PC-9 (cell line): Measurements from ENCODE around the gene ADAMTS13.

Experiments used
- CTCF ChIP-seq: fragments of 200-600 bp; sonication (generic); conservative IDR thresholded peaks from 2 replicates; pipeline ENCODE4 v1.6.1; 2017; ENCODE audit warnings: mixed run types, antibody characterized with exemption, mild to moderate bottlenecking, moderate library complexity
- EZH2 ChIP-seq: fragments of 200-600 bp; sonication (generic); IDR thresholded peaks from 2 replicates; pipeline ENCODE4 v1.8.0; 2017; ENCODE audit warnings: antibody characterized with exemption, low read depth

DNA sequence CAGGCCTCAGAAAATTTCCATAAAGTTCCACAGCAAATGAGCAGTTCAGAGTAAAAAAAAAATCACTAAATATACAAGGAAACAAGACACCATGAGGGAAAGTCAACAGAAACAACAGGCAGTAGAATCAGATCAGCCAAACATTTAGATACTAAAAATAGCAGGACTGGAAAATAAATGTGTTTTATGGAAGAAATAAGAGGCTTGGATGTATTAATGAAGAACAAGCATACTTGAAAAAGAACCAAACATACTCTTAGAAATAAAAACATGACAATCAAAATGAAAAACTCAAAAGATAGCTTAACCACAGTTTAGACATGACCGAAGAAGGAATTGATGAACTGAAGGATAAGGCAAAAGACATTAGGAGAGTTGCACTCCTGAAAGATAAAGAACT lies 79.9 kb downstream of the ADAMTS13 start:
- TF ChIP-seq CTCF (no peak), EZH2 (no peak)
